KMS-11 (cell line): ENCODE results near the gene MSI2.

ENCODE experiments used
- H2AFZ ChIP-seq: fragments of 200-600 bp; sonication (generic); 2 replicates; pipeline ENCODE4 v1.6.1; 2016; ENCODE audit warnings: antibody characterized with exemption, mixed run types, low read depth
- H3K27ac ChIP-seq: fragments of 200-600 bp; sonication (generic); 2 replicates; pipeline ENCODE4 v1.6.1; 2016; ENCODE audit warnings: mild to moderate bottlenecking, mixed run types
- H3K27me3 ChIP-seq: fragments of 200-600 bp; sonication (generic); 2 replicates; pipeline ENCODE4 v1.6.1; 2017; ENCODE audit warnings: mild to moderate bottlenecking, low read depth, mixed run types, moderate library complexity; ENCODE audit not compliant: insufficient read depth
- H3K36me3 ChIP-seq: fragments of 200-600 bp; sonication (generic); 2 replicates; pipeline ENCODE4 v1.6.1; 2017; ENCODE audit warnings: mild to moderate bottlenecking, mixed run types; ENCODE audit not compliant: insufficient read depth
- H3K4me1 ChIP-seq: fragments of 200-600 bp; sonication (generic); 2 replicates; pipeline ENCODE4 v1.6.1; 2016; ENCODE audit warnings: mild to moderate bottlenecking, low read depth, mixed run types; ENCODE audit not compliant: poor library complexity, severe bottlenecking
- H3K4me2 ChIP-seq: fragments of 200-600 bp; sonication (generic); 2 replicates; pipeline ENCODE4 v1.7.0; 2016; ENCODE audit warnings: mild to moderate bottlenecking, mixed run types
- H3K4me3 ChIP-seq: fragments of 200-600 bp; sonication (generic); IDR thresholded peaks from 2 replicates; pipeline ENCODE4 v1.6.1; 2017; ENCODE audit warnings: low read depth, low read length, mixed read lengths; ENCODE audit not compliant: insufficient read depth
- H3K79me2 ChIP-seq: fragments of 200-600 bp; sonication (generic); 2 replicates; pipeline ENCODE4 v1.6.1; 2016; ENCODE audit warnings: low read depth, mixed run types; ENCODE audit not compliant: insufficient read depth
- H3K9ac ChIP-seq: fragments of 200-600 bp; sonication (generic); 2 replicates; pipeline ENCODE4 v1.6.1; 2016; ENCODE audit warnings: mild to moderate bottlenecking, mixed run types
- H4K20me1 ChIP-seq: fragments of 200-600 bp; sonication (generic); 2 replicates; pipeline ENCODE4 v1.6.1; 2016; ENCODE audit warnings: mild to moderate bottlenecking, mixed run types; ENCODE audit not compliant: insufficient read depth
- CTCF ChIP-seq: fragments of 200-600 bp; sonication (generic); conservative IDR thresholded peaks from 2 replicates; pipeline ENCODE4 v1.6.1; 2017; ENCODE audit warnings: low read depth, mild to moderate bottlenecking, antibody characterized with exemption, low read length, moderate library complexity, mixed read lengths

MSI2 gene

GRCh38 chr17:57315061-57316015, 59.0 kb downstream of the MSI2 start:
- peaks cover 36% of the 10 kb centered on the region for H3K4me1 ChIP-seq
- H3K4me3 ChIP-seq = no peak overlapping the region
- H3K9ac ChIP-seq = no peak overlapping the region
- no peaks in the 10 kb centered on the region; the same call in 1 of the 2 replicates for H3K36me3 ChIP-seq
- no peak for TF ChIP-seq CTCF
- no peaks in the 10 kb centered on the region for H3K27me3 ChIP-seq
- peaks cover 89% of the 10 kb centered on the region for H3K79me2 ChIP-seq
- H3K27ac ChIP-seq = no peak overlapping the region
- no peak overlapping the region for H2AFZ ChIP-seq
- peaks cover 20% of the 10 kb centered on the region for H4K20me1 ChIP-seq
- H3K4me2 ChIP-seq = no peak overlapping the region

GRCh38 chr17:57316361-57316760, 60.0 kb downstream of the MSI2 start:
- Histone ChIP-seq H3K27me3 (no peaks in the 10 kb centered on the region), H3K36me3 (no peaks in the 10 kb centered on the region; the same call in 1 of the 2 replicates), H3K4me2 (no peak overlapping the region), H3K4me1 (peaks cover 29% of the 10 kb centered on the region), H3K4me3 (no peak overlapping the region), H3K27ac (no peak overlapping the region), H3K79me2 (peaks cover 93% of the 10 kb centered on the region), H3K9ac (no peak overlapping the region), H4K20me1 (peaks cover 13% of the 10 kb centered on the region), H2AFZ (no peak overlapping the region)
- TF ChIP-seq CTCF = no peak

GRCh38 chr17:57317079-57317478, 60.8 kb downstream of the MSI2 start:
- Histone ChIP-seq H3K9ac (no peak overlapping the region), H3K4me2 (no peak overlapping the region), H2AFZ (no peak overlapping the region), H3K4me3 (no peak overlapping the region), H3K79me2 (peaks cover 93% of the 10 kb centered on the region), H4K20me1 (peaks cover 6% of the 10 kb centered on the region), H3K4me1 (peaks cover 29% of the 10 kb centered on the region), H3K27me3 (no peaks in the 10 kb centered on the region), H3K27ac (no peak overlapping the region), H3K36me3 (no peaks in the 10 kb centered on the region; the same call in 1 of the 2 replicates)
- no peak for TF ChIP-seq CTCF

- H3K9ac ChIP-seq = no peak overlapping the region
- H3K36me3 ChIP-seq = no peaks in the 10 kb centered on the region
- H3K79me2 ChIP-seq = peaks cover 89% of the 10 kb centered on the region
- H3K27me3 ChIP-seq = no peaks in the 10 kb centered on the region
- H3K4me1 ChIP-seq = peaks cover 31% of the 10 kb centered on the region
- H3K4me2 ChIP-seq = no peak overlapping the region
- no peak overlapping the region for H2AFZ ChIP-seq
- H3K27ac ChIP-seq = no peak overlapping the region
- no peak for TF ChIP-seq CTCF
- no peaks in the 10 kb centered on the region; the same call in 1 of the 2 replicates for H4K20me1 ChIP-seq
- no peak overlapping the region for H3K4me3 ChIP-seq
Measured at GRCh38 chr17:57318913-57319312, 62.6 kb downstream of the MSI2 start.
